Pons (tissue), 1 donor: ENCODE results near the gene GABPB2.
A peak's percentile ranks its signal among the peaks of the same experiment; 100 is the strongest.

Source experiments
- DNase-seq: peaks from one replicate; pipeline ENCODE4 v3.0.0-alpha.2; 2016; ENCODE audit warnings: low spot score

GABPB2 gene

GRCh38 chr1:151133018-151133806 is 62.7 kb downstream of the GABPB2 start:
- DNase-seq, result no peak

- no peak for DNase-seq
Measured at GRCh38 chr1:151134396-151134795, 63.8 kb downstream of the GABPB2 start.

GRCh38 chr1:151134991-151135390 is 64.4 kb downstream of the GABPB2 start:
- no peak for DNase-seq

GRCh38 chr1:151135433-151136385 is 65.1 kb downstream of the GABPB2 start:
- no peak for DNase-seq

GRCh38 chr1:151137789-151138188 is 67.2 kb downstream of the GABPB2 start:
- DNase-seq, result no peak

- no peak for DNase-seq
Measured at GRCh38 chr1:151142411-151143056, 72.0 kb downstream of the GABPB2 start.

- no peak for DNase-seq
Measured at GRCh38 chr1:151143057-151143435, 72.5 kb downstream of the GABPB2 start.

GRCh38 chr1:151143986-151144385 is 73.4 kb downstream of the GABPB2 start:
- DNase-seq, result no peak

GRCh38 chr1:151144474-151145303 is 74.1 kb downstream of the GABPB2 start:
- DNase-seq, result no peak

GRCh38 chr1:151145304-151146071 is 74.9 kb downstream of the GABPB2 start:
- no peak for DNase-seq

GRCh38 chr1:151146072-151146411 is 75.5 kb downstream of the GABPB2 start:
- no peak for DNase-seq

- DNase-seq, result peak; percentile 94
Measured at GRCh38 chr1:151146412-151147131, 76.0 kb downstream of the GABPB2 start, which contains the start of gene SEMA6C. SEMA6C (minus strand) TSS chr1:151146631; CDS start chr1:151142621, 4,010 bp downstream.

- no peak for DNase-seq
Measured at GRCh38 chr1:151147132-151147503, 76.6 kb downstream of the GABPB2 start.

- no peak for DNase-seq
Measured at GRCh38 chr1:151147665-151148064, 77.1 kb downstream of the GABPB2 start.

GRCh38 chr1:151156515-151156819 is 85.9 kb downstream of the GABPB2 start, which contains the start of gene TNFAIP8L2:
TNFAIP8L2 (plus strand) TSS chr1:151156649; CDS start chr1:151158698, 2,049 bp downstream.
- DNase-seq, result peak; percentile 58

GRCh38 chr1:151157067-151157531 is 86.5 kb downstream of the GABPB2 start:
- no peak for DNase-seq

GRCh38 chr1:151158326-151158725 is 87.8 kb downstream of the GABPB2 start:
- no peak for DNase-seq

- no peak for DNase-seq
Measured at GRCh38 chr1:151158751-151159251, 88.2 kb downstream of the GABPB2 start.

GRCh38 chr1:151159373-151159772 is 88.8 kb downstream of the GABPB2 start:
- DNase-seq, result peak; percentile 54
